Measurements from ENCODE around the gene NOS1AP.
"Not testable (repeated sequence)": the region's sequence is repeated elsewhere in the genome, so short reads cannot be mapped to it uniquely, and the experiment has no call there.

NOS1AP gene

GRCh38 chr1:162417650-162418049 lies 348.2 kb downstream of the NOS1AP start:
- H3K27ac ChIP-seq (ENCODE audit: low read depth, low read length): no peak overlapping the region
- H3K4me1 ChIP-seq (ENCODE audit: control insufficient read depth, low read length): no peaks in the 10 kb centered on the region
- H3F3A ChIP-seq (ENCODE audit: control insufficient read depth, insufficient read depth): no peaks in the 10 kb centered on the region
- TF ChIP-seq, protein P1, sequence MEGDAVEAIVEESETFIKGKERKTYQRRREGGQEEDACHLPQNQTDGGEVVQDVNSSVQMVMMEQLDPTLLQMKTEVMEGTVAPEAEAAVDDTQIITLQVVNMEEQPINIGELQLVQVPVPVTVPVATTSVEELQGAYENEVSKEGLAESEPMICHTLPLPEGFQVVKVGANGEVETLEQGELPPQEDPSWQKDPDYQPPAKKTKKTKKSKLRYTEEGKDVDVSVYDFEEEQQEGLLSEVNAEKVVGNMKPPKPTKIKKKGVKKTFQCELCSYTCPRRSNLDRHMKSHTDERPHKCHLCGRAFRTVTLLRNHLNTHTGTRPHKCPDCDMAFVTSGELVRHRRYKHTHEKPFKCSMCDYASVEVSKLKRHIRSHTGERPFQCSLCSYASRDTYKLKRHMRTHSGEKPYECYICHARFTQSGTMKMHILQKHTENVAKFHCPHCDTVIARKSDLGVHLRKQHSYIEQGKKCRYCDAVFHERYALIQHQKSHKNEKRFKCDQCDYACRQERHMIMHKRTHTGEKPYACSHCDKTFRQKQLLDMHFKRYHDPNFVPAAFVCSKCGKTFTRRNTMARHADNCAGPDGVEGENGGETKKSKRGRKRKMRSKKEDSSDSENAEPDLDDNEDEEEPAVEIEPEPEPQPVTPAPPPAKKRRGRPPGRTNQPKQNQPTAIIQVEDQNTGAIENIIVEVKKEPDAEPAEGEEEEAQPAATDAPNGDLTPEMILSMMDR (IDR thresholded peaks at IDR 0.05; ENCODE audit: low read depth, low read length, poor library complexity, severe bottlenecking): no peak
- no peak for TF ChIP-seq EZH2phosphoT487 (IDR thresholded peaks at IDR 0.05; ENCODE audit: borderline replicate concordance, low read length)
- no peak overlapping the region for H3K4me2 ChIP-seq (ENCODE audit: low read length)
- no peaks in the 10 kb centered on the region for H3K36me3 ChIP-seq (ENCODE audit: control insufficient read depth, low read length)
- no peaks in the 10 kb centered on the region for H3K9me3 ChIP-seq (ENCODE audit: control insufficient read depth, insufficient read depth, low read length)
- no peak overlapping the region for H3K4me3 ChIP-seq (ENCODE audit: low read length)
- no peaks in the 10 kb centered on the region for H3K27me3 ChIP-seq (ENCODE audit: control insufficient read depth, low read length)
- no peaks in the 10 kb centered on the region for H4K20me1 ChIP-seq (ENCODE audit: control insufficient read depth, insufficient read depth, low read depth, low read length)
- no peaks in the 10 kb centered on the region for H3K79me2 ChIP-seq (ENCODE audit: control insufficient read depth, low read length)
- no peaks in the 10 kb centered on the region for H3K9me2 ChIP-seq (replicated peaks; ENCODE audit: control insufficient read depth, low read length)

GRCh38 chr1:162418584-162418983 lies 349.1 kb downstream of the NOS1AP start:
- H3K36me3 ChIP-seq (ENCODE audit: control insufficient read depth, low read length); H3K27me3 ChIP-seq (ENCODE audit: control insufficient read depth, low read length); H3K4me2 ChIP-seq (ENCODE audit: low read length); H3K4me1 ChIP-seq (ENCODE audit: control insufficient read depth, low read length); H3K9me2 ChIP-seq (replicated peaks; ENCODE audit: control insufficient read depth, low read length); H3K4me3 ChIP-seq (ENCODE audit: low read length); H3K27ac ChIP-seq (ENCODE audit: low read depth, low read length); H4K20me1 ChIP-seq (ENCODE audit: control insufficient read depth, insufficient read depth, low read depth, low read length); H3K79me2 ChIP-seq (ENCODE audit: control insufficient read depth, low read length); H3F3A ChIP-seq (ENCODE audit: control insufficient read depth, insufficient read depth); H3K9me3 ChIP-seq (ENCODE audit: control insufficient read depth, insufficient read depth, low read length): not testable (repeated sequence)

GRCh38 chr1:162419450-162419931 lies 350.0 kb downstream of the NOS1AP start:
- H3K36me3 ChIP-seq (ENCODE audit: control insufficient read depth, low read length); H3K9me3 ChIP-seq (ENCODE audit: control insufficient read depth, insufficient read depth, low read length); H3K27ac ChIP-seq (ENCODE audit: low read depth, low read length); H3K4me3 ChIP-seq (ENCODE audit: low read length); H4K20me1 ChIP-seq (ENCODE audit: control insufficient read depth, insufficient read depth, low read depth, low read length); H3K79me2 ChIP-seq (ENCODE audit: control insufficient read depth, low read length); H3K9me2 ChIP-seq (replicated peaks; ENCODE audit: control insufficient read depth, low read length); H3K4me2 ChIP-seq (ENCODE audit: low read length); H3K4me1 ChIP-seq (ENCODE audit: control insufficient read depth, low read length); H3K27me3 ChIP-seq (ENCODE audit: control insufficient read depth, low read length); H3F3A ChIP-seq (ENCODE audit: control insufficient read depth, insufficient read depth): not testable (repeated sequence)

Data from DOHH2 (cell line).